Measurements from ENCODE around the gene SP110. TPM values are rescaled to one million over a fixed set of nuclear protein-coding genes. Genes with fewer than 3 reads are reported as not detected.

SP110 gene
- total RNA-seq, 1 experiment from 2014 or later: 11.9 TPM

GRCh38 chr2:230129343-230129742, 90.4 kb downstream of the SP110 start:
- ChIA-PET POLR2A (interaction anchor here (0.9 kb wide), 1 partner anchor 11 kb away, joined by 5 read pairs; no protein-coding TSS in a partner anchor), CTCF (interaction anchor here (0.6 kb wide), 1 partner anchor 418 kb away, joined by 3 read pairs; no protein-coding TSS in a partner anchor)
- no peak overlapping the region for H3K4me3 Mint-ChIP-seq (ENCODE audit: unreplicated experiment)
- no peaks in the 10 kb centered on the region for H3K9me3 Mint-ChIP-seq (ENCODE audit: unreplicated experiment)
- intact Hi-C loops (cut with micrococcal nuclease): no loop called here
- TF ChIP-seq CTCF (IDR thresholded peaks at IDR 0.05; ENCODE audit: unreplicated experiment): no peak
- H3K27ac Mint-ChIP-seq (ENCODE audit: low read depth, unreplicated experiment): no peak overlapping the region
- H3K27me3 Mint-ChIP-seq (ENCODE audit: insufficient read depth, unreplicated experiment): no peaks in the 10 kb centered on the region
- H3K4me1 Mint-ChIP-seq (ENCODE audit: insufficient read depth, unreplicated experiment): peaks cover 6% of the 10 kb centered on the region
- H3K36me3 Mint-ChIP-seq (ENCODE audit: insufficient read depth, unreplicated experiment): peaks cover 10% of the 10 kb centered on the region
- BruUV-seq (replicated peaks): no TSS peak
- DNase-seq (ENCODE audit: unreplicated experiment): no peak

GRCh38 chr2:230128623-230129342, 91.0 kb downstream of the SP110 start:
- Mint-ChIP-seq H3K27me3 (ENCODE audit: insufficient read depth, unreplicated experiment) (no peaks in the 10 kb centered on the region), H3K27ac (ENCODE audit: low read depth, unreplicated experiment) (peak overlapping the region; percentile 46), H3K4me3 (ENCODE audit: unreplicated experiment) (no peak overlapping the region), H3K36me3 (ENCODE audit: insufficient read depth, unreplicated experiment) (peaks cover 10% of the 10 kb centered on the region), H3K9me3 (ENCODE audit: unreplicated experiment) (no peaks in the 10 kb centered on the region), H3K4me1 (ENCODE audit: insufficient read depth, unreplicated experiment) (peaks cover 6% of the 10 kb centered on the region)
- ChIA-PET CTCF (interaction anchor here (0.6 kb wide), 1 partner anchor 419 kb away, joined by 3 read pairs; no protein-coding TSS in a partner anchor), POLR2A (interaction anchor here (0.9 kb wide), 1 partner anchor 11 kb away, joined by 5 read pairs; no protein-coding TSS in a partner anchor)
- BruUV-seq (replicated peaks): no TSS peak
- no peak for DNase-seq (ENCODE audit: unreplicated experiment)
- no peak for TF ChIP-seq CTCF (IDR thresholded peaks at IDR 0.05; ENCODE audit: unreplicated experiment)
- intact Hi-C loops (cut with micrococcal nuclease): no loop called here

GRCh38 chr2:230127195-230127594, 92.6 kb downstream of the SP110 start:
- DNase-seq (ENCODE audit: unreplicated experiment): no peak
- no TSS peak for BruUV-seq (replicated peaks)
- Mint-ChIP-seq H3K4me1 (ENCODE audit: insufficient read depth, unreplicated experiment) (peaks cover 6% of the 10 kb centered on the region), H3K27me3 (ENCODE audit: insufficient read depth, unreplicated experiment) (no peaks in the 10 kb centered on the region), H3K27ac (ENCODE audit: low read depth, unreplicated experiment) (no peak overlapping the region), H3K9me3 (ENCODE audit: unreplicated experiment) (no peaks in the 10 kb centered on the region), H3K36me3 (ENCODE audit: insufficient read depth, unreplicated experiment) (peaks cover 10% of the 10 kb centered on the region), H3K4me3 (ENCODE audit: unreplicated experiment) (no peak overlapping the region)
- intact Hi-C loops (cut with micrococcal nuclease): no loop called here
- no peak for TF ChIP-seq CTCF (IDR thresholded peaks at IDR 0.05; ENCODE audit: unreplicated experiment)
- CTCF ChIA-PET: interaction anchor here (1.0 kb wide), 1 partner anchor 32 kb away, joined by 3 read pairs; no protein-coding TSS in a partner anchor
- POLR2A ChIA-PET: no interaction called here

- intact Hi-C loops (cut with micrococcal nuclease): no loop called here
- H3K9me3 Mint-ChIP-seq (ENCODE audit: unreplicated experiment): no peaks in the 10 kb centered on the region
- no peak overlapping the region for H3K27ac Mint-ChIP-seq (ENCODE audit: low read depth, unreplicated experiment)
- TF ChIP-seq CTCF (IDR thresholded peaks at IDR 0.05; ENCODE audit: unreplicated experiment): no peak
- no peak overlapping the region for H3K4me3 Mint-ChIP-seq (ENCODE audit: unreplicated experiment)
- CTCF ChIA-PET: interaction anchor here (1.2 kb wide), 1 partner anchor 33 kb away, joined by 3 read pairs; no protein-coding TSS in a partner anchor
- DNase-seq (ENCODE audit: unreplicated experiment): no peak
- H3K4me1 Mint-ChIP-seq (ENCODE audit: insufficient read depth, unreplicated experiment): peaks cover 6% of the 10 kb centered on the region
- BruUV-seq (replicated peaks): no TSS peak
- no peaks in the 10 kb centered on the region for H3K27me3 Mint-ChIP-seq (ENCODE audit: insufficient read depth, unreplicated experiment)
- H3K36me3 Mint-ChIP-seq (ENCODE audit: insufficient read depth, unreplicated experiment): peaks cover 10% of the 10 kb centered on the region
- POLR2A ChIA-PET: no interaction called here
Observed at GRCh38 chr2:230124757-230125431, 94.9 kb downstream of the SP110 start.

Measured in MCF 10A (cell line).